ENCODE data around the gene S100Z. TPM values are rescaled to one million over a fixed set of nuclear protein-coding genes. Genes with fewer than 3 reads are reported as not detected.

Gene S100Z
- polyA plus RNA-seq, 2 of the 4 experiments (the other 2 are of a cell fraction) = not detected

- ChIA-PET CTCF (interaction anchor here (0.7 kb wide), 1 partner anchor 50 kb away, joined by 4 read pairs; no protein-coding TSS in a partner anchor), POLR2A (no interaction called here)
- no peaks in the 10 kb centered on the region for H3K4me1 ChIP-seq
- no peak for TF ChIP-seq SREBF2 (IDR thresholded peaks at IDR 0.05)
- no peak for TF ChIP-seq CEBPB (IDR thresholded peaks at IDR 0.05)
- no peak for TF ChIP-seq POLR2A (IDR thresholded peaks at IDR 0.05; ENCODE audit: low read length)
- TF ChIP-seq MAFK (IDR thresholded peaks at IDR 0.05; ENCODE audit: partially characterized antibody) = no peak
- no peak for TF ChIP-seq CBX8 (IDR thresholded peaks at IDR 0.05)
- TF ChIP-seq HDAC2 (IDR thresholded peaks at IDR 0.05) = no peak
- TF ChIP-seq HEYL (CRISPR knock-in tag; IDR thresholded peaks at IDR 0.05) = no peak
- TF ChIP-seq REST (IDR thresholded peaks at IDR 0.05) = no peak
- TF ChIP-seq GATA3 (IDR thresholded peaks at IDR 0.05; ENCODE audit: borderline replicate concordance) = no peak
- no peak for TF ChIP-seq NFE2L2 (conservative IDR thresholded peaks at IDR 0.05; ENCODE audit: low read length)
- no peak for TF ChIP-seq KDM5A (IDR thresholded peaks at IDR 0.05)
- no peak for TF ChIP-seq CBX2 (IDR thresholded peaks at IDR 0.05; ENCODE audit: borderline replicate concordance, low read depth)
- TF ChIP-seq RNF2 (IDR thresholded peaks at IDR 0.05; ENCODE audit: borderline replicate concordance, low read depth) = no peak
- no peak for TF ChIP-seq SMC3 (IDR thresholded peaks at IDR 0.05)
- TF ChIP-seq KDM1A (IDR thresholded peaks at IDR 0.05; ENCODE audit: low read depth) = no peak
- TF ChIP-seq RCOR1 (IDR thresholded peaks at IDR 0.05; ENCODE audit: low read depth, low read length) = no peak
- no peak for TF ChIP-seq HES2 (IDR thresholded peaks at IDR 0.05)
- no peak for TF ChIP-seq ZC3H11A (IDR thresholded peaks at IDR 0.05)
- no peak for TF ChIP-seq ESRRA (IDR thresholded peaks at IDR 0.05; ENCODE audit: borderline replicate concordance, low read length)
- ATAC-seq = no peak
- no peaks in the 10 kb centered on the region for H3K9me3 ChIP-seq
- WGBS (ENCODE audit: missing lambda C conversion rate) = 48% methylated on average over 3 of the region's 3 CpGs
- H3K4me2 ChIP-seq = no peak overlapping the region
- H3K27ac ChIP-seq = no peak overlapping the region
- no peak for FAIRE-seq
- no peak overlapping the region for H3K4me3 ChIP-seq
- no peak for DNase-seq (ENCODE audit: low read depth in 1 of 2, low spot score in 1 of 2)
Observed at GRCh38 chr5:76918539-76918938, 68.7 kb downstream of the S100Z start.

- POLR2A ChIA-PET = no interaction called here
- TF ChIP-seq BHLHE40 (IDR thresholded peaks at IDR 0.05; ENCODE audit: low read depth, low read length) = no peak
- TF ChIP-seq FOSL2 (IDR thresholded peaks at IDR 0.05) = no peak
- no peak for TF ChIP-seq FOSL2 (CRISPR knock-in tag; IDR thresholded peaks at IDR 0.05)
- H3K4me2 ChIP-seq = no peak overlapping the region
- no peak overlapping the region for H3K27ac ChIP-seq
- FAIRE-seq (no peak), ATAC-seq (no peak), DNase-seq (ENCODE audit: low read depth in 1 of 2, low spot score in 1 of 2) (no peak)
- CTCF ChIA-PET = no interaction called here
- no peak overlapping the region for H3K4me3 ChIP-seq
- no peaks in the 10 kb centered on the region for H3K9me3 ChIP-seq
- WGBS (ENCODE audit: missing lambda C conversion rate) = 59% methylated on average over 4 of the region's 4 CpGs
- H3K4me1 ChIP-seq = no peaks in the 10 kb centered on the region
Observed at GRCh38 chr5:76920491-76920890, 70.7 kb downstream of the S100Z start.

GRCh38 chr5:76926329-76927105, 76.7 kb downstream of the S100Z start:
- ATAC-seq = no peak
- POLR2A ChIA-PET = interaction anchor here (0.6 kb wide), 1 partner anchor 103 kb away, joined by 4 read pairs; no protein-coding TSS in a partner anchor

More at GRCh38 chr5:76926329-76927105, 76.7 kb downstream of the S100Z start:
- no peaks in the 10 kb centered on the region for H3K4me1 ChIP-seq
- H3K9me3 ChIP-seq = no peaks in the 10 kb centered on the region
- H3K4me2 ChIP-seq = no peak overlapping the region
- FAIRE-seq = no peak
- CTCF ChIA-PET = interaction anchor here (0.7 to 0.9 kb wide), 4 partner anchors 9 to 138 kb away, joined by 3 to 4 read pairs (median 3); no protein-coding TSS in a partner anchor
- no peak for TF ChIP-seq JUNB (IDR thresholded peaks at IDR 0.05)
- TF ChIP-seq RARB (CRISPR knock-in tag; IDR thresholded peaks at IDR 0.05) = no peak
- no peak for TF ChIP-seq CHD2 (IDR thresholded peaks at IDR 0.05; ENCODE audit: low read length, partially characterized antibody)
- TF ChIP-seq RFX5 (IDR thresholded peaks at IDR 0.05) = no peak
- TF ChIP-seq GATA3 (IDR thresholded peaks at IDR 0.05; ENCODE audit: borderline replicate concordance) = no peak
- no peak for TF ChIP-seq SMC3 (IDR thresholded peaks at IDR 0.05)
- WGBS (ENCODE audit: missing lambda C conversion rate) = 59% methylated on average over 6 of the region's 6 CpGs
- no peak overlapping the region for H3K4me3 ChIP-seq
- H3K27ac ChIP-seq = no peak overlapping the region
- no peak for DNase-seq (ENCODE audit: low read depth in 1 of 2, low spot score in 1 of 2)

All from A549 (cell line).